ENCODE measurements around the gene GLIPR1L2. TPM values are rescaled to one million over a fixed set of nuclear protein-coding genes. Genes with fewer than 3 reads are reported as not detected.
"Not testable (repeated sequence)": the region's sequence is repeated elsewhere in the genome, so short reads cannot be mapped to it uniquely, and the experiment has no call there.

The GLIPR1L2 gene
- total RNA-seq, 4 donors from 2014 or later, result 0.65 to 0.82 (median 0.79) TPM; not detected in 1

- TF ChIP-seq CTCF (IDR thresholded peaks at IDR 0.05), result no peak
- no peak for ATAC-seq (ENCODE audit: low FRiP score)
- DNase-seq (ENCODE audit: low spot score), result no peak
Measured at GRCh38 chr12:75457191-75457590, 66.3 kb downstream of the GLIPR1L2 start.

- ATAC-seq (ENCODE audit: low FRiP score); DNase-seq (ENCODE audit: low spot score): not testable (repeated sequence)
Measured at GRCh38 chr12:75457866-75458265, 67.0 kb downstream of the GLIPR1L2 start.

GRCh38 chr12:75459755-75460154, 68.9 kb downstream of the GLIPR1L2 start:
- TF ChIP-seq CTCF (IDR thresholded peaks at IDR 0.05), result no peak
- ATAC-seq (ENCODE audit: low FRiP score), result no peak
- no peak for DNase-seq (ENCODE audit: low spot score)

- no peak for ATAC-seq (ENCODE audit: low FRiP score)
- no peak for DNase-seq (ENCODE audit: low spot score)
- no peak for TF ChIP-seq CTCF (IDR thresholded peaks at IDR 0.05)
Measured at GRCh38 chr12:75460204-75460603, 69.3 kb downstream of the GLIPR1L2 start.

DNA sequence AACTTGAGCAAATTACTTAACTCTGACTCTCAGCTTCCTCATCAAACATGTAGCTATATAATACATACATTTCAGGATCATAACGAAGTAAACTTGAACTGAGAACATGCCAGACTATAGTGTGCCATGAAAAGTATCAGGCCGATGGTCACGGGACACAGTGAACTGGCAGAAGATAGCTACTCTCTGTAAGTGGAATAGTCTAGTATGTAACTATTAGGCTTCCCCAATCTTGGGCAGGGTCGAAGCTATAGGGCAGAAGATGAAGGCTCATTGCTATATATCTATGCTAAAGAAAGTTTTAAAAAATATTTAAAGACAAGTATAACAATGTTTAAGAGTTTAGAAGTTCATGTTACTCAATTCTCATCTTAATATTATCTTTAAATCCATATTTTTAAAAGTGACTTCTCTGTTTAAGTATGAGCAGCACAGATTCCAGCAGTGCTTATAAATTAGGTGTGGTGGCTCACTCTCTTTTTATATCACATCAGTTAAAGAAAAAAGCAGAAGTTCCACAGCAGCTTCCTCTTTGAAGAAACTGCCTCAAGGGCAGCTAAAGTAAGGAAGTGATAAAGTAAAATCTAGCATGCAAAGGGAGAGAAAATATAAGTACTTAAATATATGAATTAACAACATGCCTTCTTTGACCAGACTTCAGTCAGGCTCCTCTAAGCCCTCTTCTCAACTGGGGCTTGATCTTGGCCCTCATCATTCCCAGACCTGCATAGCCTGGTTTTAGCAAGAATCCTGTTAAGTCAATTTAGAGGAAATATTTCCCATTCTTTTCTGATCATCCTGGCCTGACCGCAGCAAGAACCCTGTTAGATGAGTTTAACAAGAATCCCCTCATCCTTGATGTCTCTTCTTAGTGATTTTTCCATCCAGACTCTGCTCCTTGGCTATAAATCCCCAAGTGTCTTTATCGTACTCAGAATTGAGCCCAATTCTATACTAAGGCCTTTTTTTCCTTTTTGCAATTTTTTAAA, 81.3 kb downstream of the GLIPR1L2 start:
- DNase-seq (ENCODE audit: low spot score) (no peak), ATAC-seq (ENCODE audit: low FRiP score) (no peak)
- no peak for TF ChIP-seq CTCF (IDR thresholded peaks at IDR 0.05)

- no peak for TF ChIP-seq CTCF (IDR thresholded peaks at IDR 0.05)
- DNase-seq (ENCODE audit: low spot score), result no peak
- ATAC-seq (ENCODE audit: low FRiP score), result no peak
Measured at GRCh38 chr12:75474116-75474515, 83.2 kb downstream of the GLIPR1L2 start.

DNA sequence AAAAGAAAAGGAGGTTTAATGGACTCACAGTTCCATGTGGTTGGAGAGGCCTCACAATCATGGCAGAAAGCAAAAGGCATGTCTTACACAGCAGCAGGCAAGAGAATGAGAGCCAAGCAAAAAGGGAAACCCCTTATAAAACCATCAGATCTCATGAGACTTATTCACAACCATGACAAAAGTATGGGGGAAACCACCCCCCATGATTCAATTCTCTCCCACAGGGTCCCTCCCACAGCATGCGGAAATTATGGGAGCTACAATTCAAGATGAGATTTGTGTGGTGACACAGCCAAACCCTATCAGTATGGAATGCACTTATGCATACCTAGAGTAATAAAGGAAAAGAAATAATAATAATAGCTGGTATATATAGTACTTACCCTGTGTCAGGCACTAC, 85.2 kb downstream of the GLIPR1L2 start:
- no peak for TF ChIP-seq CTCF (IDR thresholded peaks at IDR 0.05)
- ATAC-seq (ENCODE audit: low FRiP score), result no peak
- DNase-seq (ENCODE audit: low spot score), result no peak

Measured in omental fat pad (tissue), 4 donors.